AG09319 (cell line): ENCODE results near the gene DGKD.
A peak's percentile ranks its signal among the peaks of the same experiment; 100 is the strongest.

Experiments
- DNase-seq: peaks from one replicate; pipeline ENCODE4 v3.0.0-alpha.2; 2010; ENCODE audit warnings: low read depth; ENCODE audit errors: extremely low read depth
- CTCF ChIP-seq: IDR thresholded peaks from 2 replicates; pipeline ENCODE4 v1.5.1; 2011; ENCODE audit warnings: low read depth, mild to moderate bottlenecking, inconsistent platforms, low read length, moderate library complexity

The DGKD gene

GRCh38 chr2:233399306-233400225, 45.3 kb downstream of the DGKD start:
- DNase-seq, result no peak

DNA sequence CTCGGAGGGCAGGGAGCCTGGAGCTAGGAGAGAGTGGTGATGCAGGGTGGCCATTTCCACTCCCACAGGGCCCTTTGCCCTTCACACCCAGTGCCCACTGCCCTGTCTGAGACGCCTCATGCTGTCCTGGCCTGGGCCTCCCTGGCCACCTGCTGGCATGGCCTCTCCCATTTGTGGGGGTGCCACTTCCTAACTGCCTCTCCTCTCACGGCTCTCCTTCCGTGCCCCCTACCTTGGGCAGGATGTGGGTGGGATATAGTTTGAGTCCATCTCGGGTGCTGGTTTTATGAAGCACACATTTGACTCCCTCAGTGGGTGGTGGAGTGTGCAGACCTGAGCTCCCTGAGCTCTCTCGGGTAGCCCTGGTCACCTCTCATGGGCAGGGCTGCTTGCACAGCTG, 46.0 kb downstream of the DGKD start:
- TF ChIP-seq CTCF, result no peak
- no peak for DNase-seq

More at GRCh38 chr2:233399306-233400225, 45.3 kb downstream of the DGKD start:
- TF ChIP-seq CTCF, result no peak

DNA sequence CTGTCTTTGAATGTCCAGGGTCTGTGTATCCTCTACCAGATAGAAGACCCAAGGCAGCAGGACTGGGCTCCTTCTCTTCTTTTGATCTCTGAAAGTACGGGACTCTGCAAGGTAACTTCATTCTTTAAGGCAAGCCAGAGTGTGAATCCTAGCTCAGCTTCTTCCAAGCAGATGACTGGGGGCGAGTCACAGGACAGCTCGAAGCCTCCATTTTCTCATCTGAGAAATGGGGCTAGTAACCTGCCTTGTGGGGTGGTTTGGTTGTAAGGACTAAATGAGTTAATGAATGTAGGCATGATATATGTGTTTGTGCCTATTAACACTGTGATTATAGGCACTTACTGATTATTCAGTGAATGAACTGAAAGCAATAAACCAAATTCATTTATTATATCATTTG, 46.7 kb downstream of the DGKD start:
- TF ChIP-seq CTCF, result no peak
- no peak for DNase-seq

DNA sequence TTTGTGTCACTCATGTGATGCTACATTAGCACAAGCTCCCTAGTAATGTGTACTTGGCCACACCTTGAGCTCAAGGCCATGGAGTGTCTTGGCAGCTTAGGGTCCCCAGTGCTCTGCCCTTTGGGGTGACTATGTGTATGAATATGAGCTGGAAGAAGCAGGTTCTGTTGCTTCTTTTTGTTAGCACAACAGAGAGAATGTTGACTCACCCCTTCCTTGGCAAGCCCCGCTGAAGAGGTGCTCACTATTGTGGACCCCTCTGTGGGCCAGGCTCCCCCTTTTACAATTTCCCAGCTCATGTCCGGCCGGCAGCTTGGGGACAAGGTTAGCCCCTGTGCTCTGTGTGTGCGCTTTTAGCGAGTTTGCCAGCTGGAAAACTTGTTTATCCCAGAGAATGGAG, 48.1 kb downstream of the DGKD start:
- no peak for DNase-seq

GRCh38 chr2:233402789-233403188, 48.5 kb downstream of the DGKD start:
- DNase-seq, result no peak
- no peak for TF ChIP-seq CTCF

More for the DNA sequence above, 48.1 kb downstream of the DGKD start:
- TF ChIP-seq CTCF, result no peak

GRCh38 chr2:233404222-233404621, 49.9 kb downstream of the DGKD start:
- TF ChIP-seq CTCF, result peak; percentile 52
- no peak for DNase-seq

DNA sequence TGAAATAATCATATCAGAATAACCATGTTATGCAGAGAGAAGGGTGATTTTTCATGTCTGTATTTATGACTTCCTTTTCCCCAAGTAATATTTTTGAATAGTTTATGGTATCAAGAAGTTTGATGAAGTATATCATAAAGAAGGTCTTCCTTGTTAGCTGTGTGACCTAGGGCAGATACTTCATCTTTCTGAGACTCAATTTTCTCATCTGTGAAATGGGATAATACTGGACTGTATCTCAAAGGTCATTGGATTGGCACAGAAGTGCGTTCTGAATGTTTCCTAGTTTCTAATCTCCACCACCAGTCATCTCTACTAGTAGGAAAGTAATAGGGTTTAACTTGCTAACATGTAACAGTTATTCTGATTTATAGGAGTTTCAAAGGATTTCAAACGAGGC, 52.6 kb downstream of the DGKD start:
- DNase-seq, result no peak

More for the DNA sequence above, 52.6 kb downstream of the DGKD start:
- no peak for TF ChIP-seq CTCF
